Suprapubic skin (tissue), 3 donors: ENCODE results near the gene PEX3.

ENCODE experiments used
- CTCF ChIP-seq, 2 donors: fragments of 200-600 bp in 1 of 2; fragments of 450-650 bp in 1 of 2; sonication (generic) in 1 of 2; IDR thresholded peaks; one replicate each; pipeline ENCODE4 v1.5.1; 2016 to 2019; ENCODE audit warnings: antibody characterized with exemption in 2 of 2, mild to moderate bottlenecking in 1 of 2, moderate library complexity in 1 of 2
- POLR2A ChIP-seq, 2 donors: fragments of 450-650 bp; IDR thresholded peaks; one replicate each; pipeline ENCODE4 v1.6.1; 2017; ENCODE audit warnings: antibody characterized with exemption in 2 of 2, mild to moderate bottlenecking in 2 of 2, moderate library complexity in 2 of 2

GRCh38 chr6:143504369-143504768 lies 53.8 kb downstream of the PEX3 start:
- no peak for TF ChIP-seq CTCF (IDR thresholded peaks at IDR 0.05)
- TF ChIP-seq POLR2A (IDR thresholded peaks at IDR 0.05) = no peak
